ENCODE results near the gene LAS1L.
"Not testable (repeated sequence)": the region's sequence is repeated elsewhere in the genome, so short reads cannot be mapped to it uniquely, and the experiment has no call there.

- not testable (repeated sequence) for TF ChIP-seq POLR2AphosphoS5 (IDR thresholded peaks at IDR 0.05; ENCODE audit: insufficient read depth in 1 of 2, low read depth in 1 of 2); POLR2A (IDR thresholded peaks at IDR 0.05)
- TF ChIP-seq, protein P1, sequence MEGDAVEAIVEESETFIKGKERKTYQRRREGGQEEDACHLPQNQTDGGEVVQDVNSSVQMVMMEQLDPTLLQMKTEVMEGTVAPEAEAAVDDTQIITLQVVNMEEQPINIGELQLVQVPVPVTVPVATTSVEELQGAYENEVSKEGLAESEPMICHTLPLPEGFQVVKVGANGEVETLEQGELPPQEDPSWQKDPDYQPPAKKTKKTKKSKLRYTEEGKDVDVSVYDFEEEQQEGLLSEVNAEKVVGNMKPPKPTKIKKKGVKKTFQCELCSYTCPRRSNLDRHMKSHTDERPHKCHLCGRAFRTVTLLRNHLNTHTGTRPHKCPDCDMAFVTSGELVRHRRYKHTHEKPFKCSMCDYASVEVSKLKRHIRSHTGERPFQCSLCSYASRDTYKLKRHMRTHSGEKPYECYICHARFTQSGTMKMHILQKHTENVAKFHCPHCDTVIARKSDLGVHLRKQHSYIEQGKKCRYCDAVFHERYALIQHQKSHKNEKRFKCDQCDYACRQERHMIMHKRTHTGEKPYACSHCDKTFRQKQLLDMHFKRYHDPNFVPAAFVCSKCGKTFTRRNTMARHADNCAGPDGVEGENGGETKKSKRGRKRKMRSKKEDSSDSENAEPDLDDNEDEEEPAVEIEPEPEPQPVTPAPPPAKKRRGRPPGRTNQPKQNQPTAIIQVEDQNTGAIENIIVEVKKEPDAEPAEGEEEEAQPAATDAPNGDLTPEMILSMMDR (IDR thresholded peaks at IDR 0.05), result not testable (repeated sequence)
Measured at GRCh38 chrX:65479102-65479501, 55.5 kb downstream of the LAS1L start.

Data from vagina (tissue), 2 donors.